ENCODE results near the gene LRMDA. TPM values are rescaled to one million over a fixed set of nuclear protein-coding genes. Genes with fewer than 3 reads are reported as not detected.

Gene LRMDA
- total RNA-seq, 4 donors from 2014 or later: 12.0 to 15.9 (median 13.9) TPM

DNA sequence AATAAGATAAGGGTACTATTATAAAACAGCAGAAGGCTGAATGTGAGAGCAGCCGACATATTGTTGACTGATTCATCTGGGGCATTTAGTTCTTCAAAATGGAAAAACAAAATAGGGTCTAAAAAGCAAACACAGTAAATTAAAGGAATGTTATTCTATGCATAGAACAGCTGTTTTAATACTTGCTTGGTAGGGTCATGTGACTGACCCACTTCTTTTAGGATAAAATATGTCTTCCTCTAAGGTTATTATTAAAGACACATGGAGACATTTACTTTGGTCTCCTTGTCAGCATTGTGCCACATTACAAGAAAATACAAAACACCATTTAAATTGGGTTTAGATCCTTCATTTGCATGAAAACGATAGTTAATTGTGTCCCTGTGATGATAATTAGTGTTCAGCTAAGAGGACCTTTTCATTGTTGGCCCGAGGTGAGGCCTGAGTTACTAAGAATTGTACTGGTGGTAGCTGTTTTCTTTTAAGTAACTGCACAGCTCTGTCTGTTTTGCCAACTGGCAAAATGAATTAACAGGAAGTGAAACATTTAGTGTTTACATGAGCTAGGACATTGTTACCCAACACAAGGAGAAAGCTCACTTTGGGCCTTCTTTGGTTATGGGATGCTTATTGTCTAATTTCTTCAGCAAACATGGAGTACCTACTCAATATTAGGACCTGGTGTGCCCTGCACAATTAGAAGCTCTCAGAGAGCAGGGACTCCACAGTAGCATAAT lies 764.4 kb downstream of the LRMDA start:
- no peak for DNase-seq (ENCODE audit: low spot score)

GRCh38 chr10:76197293-76197692 lies 765.9 kb downstream of the LRMDA start:
- ATAC-seq (ENCODE audit: low FRiP score): no peak
- TF ChIP-seq, protein P1, sequence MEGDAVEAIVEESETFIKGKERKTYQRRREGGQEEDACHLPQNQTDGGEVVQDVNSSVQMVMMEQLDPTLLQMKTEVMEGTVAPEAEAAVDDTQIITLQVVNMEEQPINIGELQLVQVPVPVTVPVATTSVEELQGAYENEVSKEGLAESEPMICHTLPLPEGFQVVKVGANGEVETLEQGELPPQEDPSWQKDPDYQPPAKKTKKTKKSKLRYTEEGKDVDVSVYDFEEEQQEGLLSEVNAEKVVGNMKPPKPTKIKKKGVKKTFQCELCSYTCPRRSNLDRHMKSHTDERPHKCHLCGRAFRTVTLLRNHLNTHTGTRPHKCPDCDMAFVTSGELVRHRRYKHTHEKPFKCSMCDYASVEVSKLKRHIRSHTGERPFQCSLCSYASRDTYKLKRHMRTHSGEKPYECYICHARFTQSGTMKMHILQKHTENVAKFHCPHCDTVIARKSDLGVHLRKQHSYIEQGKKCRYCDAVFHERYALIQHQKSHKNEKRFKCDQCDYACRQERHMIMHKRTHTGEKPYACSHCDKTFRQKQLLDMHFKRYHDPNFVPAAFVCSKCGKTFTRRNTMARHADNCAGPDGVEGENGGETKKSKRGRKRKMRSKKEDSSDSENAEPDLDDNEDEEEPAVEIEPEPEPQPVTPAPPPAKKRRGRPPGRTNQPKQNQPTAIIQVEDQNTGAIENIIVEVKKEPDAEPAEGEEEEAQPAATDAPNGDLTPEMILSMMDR (IDR thresholded peaks at IDR 0.05): no peak
- DNase-seq (ENCODE audit: low spot score): no peak

More for the DNA sequence above, 764.4 kb downstream of the LRMDA start:
- TF ChIP-seq, protein P1 (IDR thresholded peaks at IDR 0.05): no peak
- ATAC-seq (ENCODE audit: low FRiP score): no peak

DNA sequence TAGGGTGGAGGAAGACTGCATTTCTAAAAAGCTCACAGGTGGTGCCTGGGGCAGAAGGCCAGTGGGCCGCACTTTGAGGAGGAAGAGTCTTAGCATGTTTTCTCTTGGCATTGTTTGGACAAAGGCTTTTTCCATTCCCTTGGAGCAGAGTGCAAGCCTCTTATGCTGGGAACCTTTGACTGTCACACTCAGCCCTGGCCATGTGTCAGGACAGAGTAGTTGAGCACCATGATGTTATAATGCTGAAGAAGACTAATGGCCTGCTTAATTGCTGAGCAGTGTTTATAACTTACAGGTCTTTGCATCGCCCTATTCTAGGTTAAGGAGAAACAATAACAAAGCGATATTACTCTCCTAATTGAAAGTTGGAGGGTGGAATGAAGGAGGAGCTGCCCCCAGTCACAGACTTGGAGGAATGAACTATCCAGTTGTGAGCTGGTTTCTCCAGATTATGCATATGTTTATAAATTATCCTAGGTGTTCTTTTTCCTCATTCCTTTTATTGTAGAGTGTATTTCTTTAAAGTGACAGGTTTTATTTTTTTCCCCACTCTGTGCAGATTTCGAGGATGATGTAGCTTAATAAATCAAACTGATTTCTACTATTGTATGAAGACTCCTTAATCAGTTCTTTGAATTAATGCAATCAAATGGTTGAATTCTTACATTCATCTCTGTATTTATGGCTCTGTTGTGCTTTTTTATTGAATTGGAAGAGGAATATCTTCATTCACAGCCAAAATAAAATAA lies 767.0 kb downstream of the LRMDA start:
- TF ChIP-seq, protein P1 (IDR thresholded peaks at IDR 0.05): no peak
- DNase-seq (ENCODE audit: low spot score): no peak
- no peak for ATAC-seq (ENCODE audit: low FRiP score)

- TF ChIP-seq, protein P1 (IDR thresholded peaks at IDR 0.05): no peak
- ATAC-seq (ENCODE audit: low FRiP score): no peak
- DNase-seq (ENCODE audit: low spot score): no peak
Measured at GRCh38 chr10:76201962-76202361, 770.5 kb downstream of the LRMDA start.

DNA sequence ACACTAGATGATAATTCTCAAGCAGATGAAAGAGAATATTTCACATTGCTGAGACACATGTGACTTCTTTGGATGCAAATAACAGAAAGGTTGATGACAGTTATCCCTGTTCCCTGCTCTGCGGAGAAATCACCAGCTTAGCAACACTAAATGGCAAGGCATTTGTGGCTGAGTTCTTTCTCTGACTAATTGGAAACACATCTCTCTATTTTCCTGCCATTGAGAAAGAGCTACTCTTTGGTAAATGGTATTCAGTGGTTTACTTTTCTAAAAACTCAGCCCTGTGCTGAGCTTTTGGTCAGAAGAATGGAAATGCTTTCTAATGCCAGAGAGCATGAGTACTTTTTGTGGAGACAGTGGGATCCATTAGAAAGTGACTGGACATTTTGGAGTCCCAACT lies 771.4 kb downstream of the LRMDA start:
- TF ChIP-seq, protein P1 (IDR thresholded peaks at IDR 0.05): no peak
- DNase-seq (ENCODE audit: low spot score): no peak
- ATAC-seq (ENCODE audit: low FRiP score): no peak

DNA sequence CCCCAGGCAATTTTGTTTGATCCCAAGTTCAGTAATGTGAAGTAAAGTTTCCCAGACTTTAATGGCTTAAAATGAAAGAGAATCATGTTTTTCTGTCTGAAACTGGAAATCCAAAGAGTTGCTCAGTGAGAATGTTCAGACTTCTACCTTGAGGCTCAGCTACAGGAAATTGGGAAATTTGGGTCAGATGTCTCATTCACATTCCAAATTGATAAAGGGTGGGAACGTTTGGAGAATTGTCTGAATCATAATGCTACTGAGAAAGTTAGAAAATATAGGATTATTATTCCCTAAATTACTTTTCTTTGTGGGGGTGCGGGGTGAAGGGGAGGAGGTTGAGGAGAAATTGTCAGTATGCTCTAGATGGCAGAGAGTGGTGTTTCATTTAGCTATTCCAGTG lies 773.9 kb downstream of the LRMDA start:
- ATAC-seq (ENCODE audit: low FRiP score) (no peak), DNase-seq (ENCODE audit: low spot score) (no peak)
- TF ChIP-seq, protein P1 (IDR thresholded peaks at IDR 0.05): no peak

Data from omental fat pad (tissue), 4 donors.